ENCODE data around the gene NUTM2G.
"Not testable (repeated sequence)": the region's sequence is repeated elsewhere in the genome, so short reads cannot be mapped to it uniquely, and the experiment has no call there.

DNA sequence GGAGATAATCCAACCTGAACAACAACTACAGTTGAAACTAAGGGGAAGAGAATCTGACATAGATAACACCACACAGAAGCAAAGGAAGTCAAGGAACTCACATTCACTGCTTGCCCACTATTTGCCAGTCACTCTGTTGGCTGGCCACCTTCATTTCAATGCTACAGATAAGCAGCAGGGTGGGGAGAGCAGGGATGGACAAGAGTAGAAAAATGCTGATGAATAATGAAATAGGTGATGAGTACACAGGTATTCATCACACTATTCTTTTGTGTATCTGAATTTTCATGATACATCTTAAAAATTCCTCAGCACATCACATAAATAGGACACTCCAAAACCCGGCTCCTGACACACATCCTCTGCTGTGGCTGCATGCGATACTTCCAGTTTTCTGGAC is 21.9 kb downstream of the NUTM2G start:
- not testable (repeated sequence) for TF ChIP-seq POLR2AphosphoS5, CTCF, POLR2A (IDR thresholded peaks at IDR 0.05)

Measured in gastroesophageal sphincter (tissue), 3 donors.